K562 (cell line): ENCODE measurements around the gene CEL. TPM values are rescaled to one million over a fixed set of nuclear protein-coding genes. Genes with fewer than 3 reads are reported as not detected.
"Not testable (repeated sequence)": the region's sequence is repeated elsewhere in the genome, so short reads cannot be mapped to it uniquely, and the experiment has no call there.

Source experiments
- ATAC-seq: fragments of 200-7000 bp; cut with Tn5 transposase; 3 replicates; pipeline ENCODE4 v1.9.1; 2020; ENCODE audit warnings: moderate library complexity
- BruUV-seq: library from RNA; stranded (reverse); fragments of 400-500 nt; replicated peaks from 2 replicates; lab custom pipeline; 2021; lab: Mats Ljungman, UMichigan
- CTCF ChIA-PET: fragments of 300-600 bp; formaldehyde crosslinking; extraction: SDS; loops from one replicate; lab custom pipeline; 2021; ENCODE audit warnings: low intra/inter-chr PET ratio; lab: Yijun Ruan, JAX
- POLR2A ChIA-PET: fragments of 300-600, 350-650 bp; sonication (Branson Sonifier 250); formaldehyde crosslinking; extraction: SDS; loops from one replicate; lab custom pipeline; 2021; ENCODE audit warnings: antibody characterized with exemption, inconsistent platforms; lab: Yijun Ruan, JAX
- DNase-seq, 4 experiments: peaks; one replicate each; pipeline versions ENCODE4 v3.0.0 to v3.0.0-alpha.2; 2011 to 2018; ENCODE audit warnings: low spot score in 3 of 4, mixed read lengths in 3 of 4; ENCODE audit errors: extremely low read depth in 1 of 4
- FAIRE-seq: peaks from 2 replicates; lab custom pipeline; 2011; peaks lifted over from hg19 to GRCh38; lab: Jason Lieb, UNC
- H2AFZ ChIP-seq: 2 replicates; pipeline ENCODE4 v1.6.0; 2011; ENCODE audit warnings: low read depth, low read length, control low read depth, inconsistent platforms
- H3K27ac ChIP-seq: fragments of 200-600 bp; 3 replicates; pipeline ENCODE4 v1.8.0; 2011; ENCODE audit warnings: low read depth, mild to moderate bottlenecking, control low read depth, inconsistent platforms, low read length, moderate library complexity, mixed read lengths; ENCODE audit errors: extremely low read depth
- H3K27me3 ChIP-seq, 2 experiments: fragments of 300-600 bp in 1 of 2; 2 replicates in 1 of 2; 3 replicates in 1 of 2; pipeline versions ENCODE4 v1.6.0 to v1.8.0; 2011; ENCODE audit warnings: inconsistent platforms in 2 of 2, low read length in 2 of 2, mild to moderate bottlenecking in 1 of 2, mixed read lengths in 1 of 2, moderate library complexity in 1 of 2; ENCODE audit not compliant: control insufficient read depth in 2 of 2, insufficient read depth in 2 of 2
- H3K36me3 ChIP-seq: fragments of 300-600 bp; 3 replicates; pipeline ENCODE4 v1.8.0; 2011; ENCODE audit warnings: mild to moderate bottlenecking, low read length, inconsistent platforms; ENCODE audit not compliant: control insufficient read depth, insufficient read depth
- H3K4me1 ChIP-seq, 2 experiments: fragments of 200-600 bp in 1 of 2; replicated peaks in 1 of 2; 2 replicates in 1 of 2; 3 replicates in 1 of 2; pipeline versions ENCODE4 v1.5.1 to v1.8.0; 2011; ENCODE audit warnings: inconsistent platforms in 2 of 2, low read length in 2 of 2, mild to moderate bottlenecking in 1 of 2, mixed read lengths in 1 of 2, moderate library complexity in 1 of 2; ENCODE audit not compliant: control insufficient read depth in 2 of 2, insufficient read depth in 2 of 2
- H3K4me2 ChIP-seq: 2 replicates; pipeline ENCODE4 v1.6.1; 2011; ENCODE audit warnings: low read length, control low read depth, inconsistent platforms, mixed read lengths; ENCODE audit not compliant: insufficient read depth
- H3K4me3 ChIP-seq: fragments of 200-600 bp; sonication (generic), shearing (Covaris generic); 2 replicates; pipeline ENCODE4 v1.5.1; 2016; ENCODE audit warnings: control low read depth, inconsistent platforms
- H3K79me2 ChIP-seq: fragments of 200-600 bp; 3 replicates; pipeline ENCODE4 v1.8.0; 2011; ENCODE audit warnings: low read length, inconsistent platforms; ENCODE audit not compliant: control insufficient read depth, insufficient read depth
- H3K9ac ChIP-seq, 2 experiments: 2 replicates each; pipeline versions ENCODE4 v1.6.0 to v1.6.1; 2011; ENCODE audit warnings: low read depth in 2 of 2, low read length in 2 of 2, control low read depth in 1 of 2, inconsistent platforms in 1 of 2, mild to moderate bottlenecking in 1 of 2, mixed read lengths in 1 of 2; ENCODE audit not compliant: insufficient read depth in 1 of 2
- H3K9me1 ChIP-seq: one replicate; pipeline ENCODE4 v1.6.0; 2011; ENCODE audit warnings: inconsistent platforms, mild to moderate bottlenecking, low read length, moderate library complexity; ENCODE audit not compliant: control insufficient read depth, insufficient read depth
- H3K9me3 ChIP-seq: replicated peaks from 2 replicates; pipeline ENCODE4 v1.5.1; 2011; ENCODE audit warnings: low read depth, low read length, inconsistent platforms; ENCODE audit not compliant: control insufficient read depth, insufficient read depth
- H4K20me1 ChIP-seq: replicated peaks from 2 replicates; pipeline ENCODE4 v1.6.1; 2011; ENCODE audit warnings: low read length, inconsistent platforms, mixed read lengths; ENCODE audit not compliant: control insufficient read depth, insufficient read depth
- RAD21 ChIP-seq, 2 experiments: fragments of 250-450 bp in 1 of 2; fragments of 450-650 bp in 1 of 2; sonication (Bioruptor Pico) in 1 of 2; formaldehyde crosslinking in 1 of 2; IDR thresholded peaks in 1 of 2; conservative IDR thresholded peaks in 1 of 2; 2 replicates each; pipeline versions ENCODE4 v1.4.0 to v1.8.0; 2020 to 2022; ENCODE audit warnings: mild to moderate bottlenecking in 2 of 2, moderate library complexity in 1 of 2
- SMC3 ChIP-seq: conservative IDR thresholded peaks from 2 replicates; pipeline ENCODE4 v1.6.1; 2011; ENCODE audit warnings: low read depth, low read length, improper control_type of control experiment; ENCODE audit not compliant: insufficient read depth
- STAG1 ChIP-seq: sonication (generic); formaldehyde crosslinking; IDR thresholded peaks from 2 replicates; pipeline ENCODE4 v1.5.0; 2020; ENCODE audit warnings: missing genetic modification reagents, borderline replicate concordance
- ZNF263 ChIP-seq: sonication (generic); formaldehyde crosslinking; IDR thresholded peaks from 2 replicates; pipeline ENCODE4 v1.8.0; 2022; ENCODE audit warnings: mild to moderate bottlenecking, missing genetic modification reagents, borderline replicate concordance
- WGBS: fragments of 100-300 bp; shearing (Covaris generic); methylation state at CpG from one replicate; pipeline ENCODE4 v1.1.6; 2016; ENCODE audit warnings: low coverage, mixed read lengths; ENCODE audit not compliant: insufficient coverage; ENCODE audit errors: missing lambda C conversion rate; 5-methylcytosine and 5-hydroxymethylcytosine counted together
- in situ Hi-C: fragments of 300-500 bp; cut with MboI; formaldehyde crosslinking; loops from 4 replicates; pipeline ENCODE4 v1.15.0; 2018; ENCODE audit warnings: inconsistent platforms, mixed read lengths
- intact Hi-C: fragments of 100-400 bp; cut with micrococcal nuclease; formaldehyde crosslinking; loops from 2 replicates; pipeline ENCODE4 v1.14.2; 2022
- polyA plus RNA-seq, 8 experiments: library from polyadenylated mRNA; depleted of rRNA in 4 of 8; stranded (reverse) in 5 of 8; unstranded in 3 of 8; fragments of >200 nt; fragmentation: Nextera tagmentation in 2 of 8; fragmentation: Illumina TruSeq in 1 of 8; extraction: Ambion mirVana in 2 of 8; extraction: Trizol in 1 of 8; gene quantifications; 2 replicates each; pipeline versions ENCODE4 v1.2.1 to v1.2.3, GENCODE V29; 2011 to 2014; ENCODE audit warnings: inconsistent platforms in 1 of 8, missing spikeins in 1 of 8
- total RNA-seq, 7 experiments: library from RNA; depleted of rRNA in 6 of 7; stranded (reverse); fragments of >200 nt in 6 of 7; fragmentation: Illumina TruSeq in 2 of 7; extraction: Trizol in 2 of 7; gene quantifications; 2 replicates each; pipeline versions ENCODE4 v1.2.1 to v1.2.3, GENCODE V29; 2011 to 2021; ENCODE audit warnings: low replicate concordance in 1 of 7
- TF ChIP-seq, protein P1 (sequence below), 3 experiments: IDR thresholded peaks in 2 of 3; conservative IDR thresholded peaks in 1 of 3; 2 replicates each; pipeline ENCODE4 v1.5.1; 2011 to 2012; ENCODE audit warnings: low read length in 3 of 3, mild to moderate bottlenecking in 3 of 3, control low read depth in 2 of 3, improper control_type of control experiment in 1 of 3, inconsistent platforms in 1 of 3, low read depth in 1 of 3, mixed read lengths in 1 of 3, moderate library complexity in 1 of 3; ENCODE audit not compliant: insufficient read depth in 2 of 3
- TF ChIP-seq, protein P2 (sequence below): sonication (generic); formaldehyde crosslinking; IDR thresholded peaks from 2 replicates; pipeline ENCODE4 v1.8.1; 2023; ENCODE audit warnings: mild to moderate bottlenecking, missing genetic modification reagents
- TF ChIP-seq, protein P3 (sequence below), 2 experiments: fragments of 450-650 bp; formaldehyde crosslinking in 1 of 2; IDR thresholded peaks; 2 replicates each; pipeline versions ENCODE4 v1.4.0 to v1.6.1; 2014 to 2020; ENCODE audit warnings: mild to moderate bottlenecking in 2 of 2, borderline replicate concordance in 1 of 2, low read depth in 1 of 2

The CEL gene
- total and polyA plus RNA-seq, 9 of the 15 experiments (the other 6 are each of a cell fraction or from before 2014, with no cell fraction given) = 0.09 to 3.0 (median 0.51) TPM; not detected in 2

GRCh38 chr9:133040892-133041479 is 20.8 kb upstream of the CEL start:
- H3K9me1 ChIP-seq, ATAC-seq, H3K4me1 ChIP-seq, H3K4me2 ChIP-seq, BruUV-seq, in situ Hi-C loops, H3K27ac ChIP-seq, H2AFZ ChIP-seq, H3K9me3 ChIP-seq, H3K27me3 ChIP-seq, H3K9ac ChIP-seq, H3K4me3 ChIP-seq: not testable (repeated sequence)
- DNase-seq = peak in 1 of 4 experiments; percentile 62
- POLR2A ChIA-PET = interaction anchor here (1.4 to 2.4 kb wide), 3 partner anchors 10 to 82 kb away, joined by 3 to 15 read pairs (median 3); partner anchors contain the start of gene GTF3C5
- CTCF ChIA-PET = interaction anchor here (0.5 to 1.9 kb wide), 3 partner anchors 73 to 109 kb away, joined by 3 to 7 read pairs (median 3); no protein-coding TSS in a partner anchor
- peaks cover 57% of the 10 kb centered on the region for H3K79me2 ChIP-seq
- H3K36me3 ChIP-seq = peaks cover 79% of the 10 kb centered on the region
- WGBS = 75% methylated on average over 12 of the region's 12 CpGs
- H4K20me1 ChIP-seq = peaks cover 13% of the 10 kb centered on the region
- TF ChIP-seq RAD21 (CRISPR knock-in tag; conservative IDR thresholded peaks at IDR 0.05 in 1 of 2, IDR thresholded peaks at IDR 0.05 in 1 of 2) = peak; percentile 47 to 81
- TF ChIP-seq, protein P1, sequence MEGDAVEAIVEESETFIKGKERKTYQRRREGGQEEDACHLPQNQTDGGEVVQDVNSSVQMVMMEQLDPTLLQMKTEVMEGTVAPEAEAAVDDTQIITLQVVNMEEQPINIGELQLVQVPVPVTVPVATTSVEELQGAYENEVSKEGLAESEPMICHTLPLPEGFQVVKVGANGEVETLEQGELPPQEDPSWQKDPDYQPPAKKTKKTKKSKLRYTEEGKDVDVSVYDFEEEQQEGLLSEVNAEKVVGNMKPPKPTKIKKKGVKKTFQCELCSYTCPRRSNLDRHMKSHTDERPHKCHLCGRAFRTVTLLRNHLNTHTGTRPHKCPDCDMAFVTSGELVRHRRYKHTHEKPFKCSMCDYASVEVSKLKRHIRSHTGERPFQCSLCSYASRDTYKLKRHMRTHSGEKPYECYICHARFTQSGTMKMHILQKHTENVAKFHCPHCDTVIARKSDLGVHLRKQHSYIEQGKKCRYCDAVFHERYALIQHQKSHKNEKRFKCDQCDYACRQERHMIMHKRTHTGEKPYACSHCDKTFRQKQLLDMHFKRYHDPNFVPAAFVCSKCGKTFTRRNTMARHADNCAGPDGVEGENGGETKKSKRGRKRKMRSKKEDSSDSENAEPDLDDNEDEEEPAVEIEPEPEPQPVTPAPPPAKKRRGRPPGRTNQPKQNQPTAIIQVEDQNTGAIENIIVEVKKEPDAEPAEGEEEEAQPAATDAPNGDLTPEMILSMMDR (IDR thresholded peaks at IDR 0.05 in 2 of 3, conservative IDR thresholded peaks at IDR 0.05 in 1 of 3; ENCODE audit: insufficient read depth in 2 of 3, low read depth in 1 of 3, low read length in 3 of 3) = peak; percentile 59 to 69 (median 60)
- TF ChIP-seq STAG1 = peak; percentile 26; the same call in 1 of the 2 replicates
- peak; percentile 49; the same call in 1 of the 2 replicates for TF ChIP-seq SMC3
- TF ChIP-seq, protein P2, sequence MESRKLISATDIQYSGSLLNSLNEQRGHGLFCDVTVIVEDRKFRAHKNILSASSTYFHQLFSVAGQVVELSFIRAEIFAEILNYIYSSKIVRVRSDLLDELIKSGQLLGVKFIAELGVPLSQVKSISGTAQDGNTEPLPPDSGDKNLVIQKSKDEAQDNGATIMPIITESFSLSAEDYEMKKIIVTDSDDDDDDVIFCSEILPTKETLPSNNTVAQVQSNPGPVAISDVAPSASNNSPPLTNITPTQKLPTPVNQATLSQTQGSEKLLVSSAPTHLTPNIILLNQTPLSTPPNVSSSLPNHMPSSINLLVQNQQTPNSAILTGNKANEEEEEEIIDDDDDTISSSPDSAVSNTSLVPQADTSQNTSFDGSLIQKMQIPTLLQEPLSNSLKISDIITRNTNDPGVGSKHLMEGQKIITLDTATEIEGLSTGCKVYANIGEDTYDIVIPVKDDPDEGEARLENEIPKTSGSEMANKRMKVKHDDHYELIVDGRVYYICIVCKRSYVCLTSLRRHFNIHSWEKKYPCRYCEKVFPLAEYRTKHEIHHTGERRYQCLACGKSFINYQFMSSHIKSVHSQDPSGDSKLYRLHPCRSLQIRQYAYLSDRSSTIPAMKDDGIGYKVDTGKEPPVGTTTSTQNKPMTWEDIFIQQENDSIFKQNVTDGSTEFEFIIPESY (CRISPR knock-in tag) = peak; percentile 99
- 0 out of 2 replicates have a peak, but pooled peaks have one; percentile 41 for TF ChIP-seq ZNF263
- TF ChIP-seq, protein P3, sequence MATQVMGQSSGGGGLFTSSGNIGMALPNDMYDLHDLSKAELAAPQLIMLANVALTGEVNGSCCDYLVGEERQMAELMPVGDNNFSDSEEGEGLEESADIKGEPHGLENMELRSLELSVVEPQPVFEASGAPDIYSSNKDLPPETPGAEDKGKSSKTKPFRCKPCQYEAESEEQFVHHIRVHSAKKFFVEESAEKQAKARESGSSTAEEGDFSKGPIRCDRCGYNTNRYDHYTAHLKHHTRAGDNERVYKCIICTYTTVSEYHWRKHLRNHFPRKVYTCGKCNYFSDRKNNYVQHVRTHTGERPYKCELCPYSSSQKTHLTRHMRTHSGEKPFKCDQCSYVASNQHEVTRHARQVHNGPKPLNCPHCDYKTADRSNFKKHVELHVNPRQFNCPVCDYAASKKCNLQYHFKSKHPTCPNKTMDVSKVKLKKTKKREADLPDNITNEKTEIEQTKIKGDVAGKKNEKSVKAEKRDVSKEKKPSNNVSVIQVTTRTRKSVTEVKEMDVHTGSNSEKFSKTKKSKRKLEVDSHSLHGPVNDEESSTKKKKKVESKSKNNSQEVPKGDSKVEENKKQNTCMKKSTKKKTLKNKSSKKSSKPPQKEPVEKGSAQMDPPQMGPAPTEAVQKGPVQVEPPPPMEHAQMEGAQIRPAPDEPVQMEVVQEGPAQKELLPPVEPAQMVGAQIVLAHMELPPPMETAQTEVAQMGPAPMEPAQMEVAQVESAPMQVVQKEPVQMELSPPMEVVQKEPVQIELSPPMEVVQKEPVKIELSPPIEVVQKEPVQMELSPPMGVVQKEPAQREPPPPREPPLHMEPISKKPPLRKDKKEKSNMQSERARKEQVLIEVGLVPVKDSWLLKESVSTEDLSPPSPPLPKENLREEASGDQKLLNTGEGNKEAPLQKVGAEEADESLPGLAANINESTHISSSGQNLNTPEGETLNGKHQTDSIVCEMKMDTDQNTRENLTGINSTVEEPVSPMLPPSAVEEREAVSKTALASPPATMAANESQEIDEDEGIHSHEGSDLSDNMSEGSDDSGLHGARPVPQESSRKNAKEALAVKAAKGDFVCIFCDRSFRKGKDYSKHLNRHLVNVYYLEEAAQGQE (IDR thresholded peaks at IDR 0.05; ENCODE audit: borderline replicate concordance) = peak; percentile 59; the same call in 1 of the 2 replicates
- TF ChIP-seq, protein P3 (CRISPR knock-in tag; IDR thresholded peaks at IDR 0.05; ENCODE audit: low read depth) = not testable (repeated sequence)
- peak; percentile 44 for FAIRE-seq
- intact Hi-C loops = loop anchor here (5.0 kb wide), 1 partner anchor 106 kb away; no protein-coding TSS in a partner anchor
